ENCODE results near the gene NCAPH2.

DNA sequence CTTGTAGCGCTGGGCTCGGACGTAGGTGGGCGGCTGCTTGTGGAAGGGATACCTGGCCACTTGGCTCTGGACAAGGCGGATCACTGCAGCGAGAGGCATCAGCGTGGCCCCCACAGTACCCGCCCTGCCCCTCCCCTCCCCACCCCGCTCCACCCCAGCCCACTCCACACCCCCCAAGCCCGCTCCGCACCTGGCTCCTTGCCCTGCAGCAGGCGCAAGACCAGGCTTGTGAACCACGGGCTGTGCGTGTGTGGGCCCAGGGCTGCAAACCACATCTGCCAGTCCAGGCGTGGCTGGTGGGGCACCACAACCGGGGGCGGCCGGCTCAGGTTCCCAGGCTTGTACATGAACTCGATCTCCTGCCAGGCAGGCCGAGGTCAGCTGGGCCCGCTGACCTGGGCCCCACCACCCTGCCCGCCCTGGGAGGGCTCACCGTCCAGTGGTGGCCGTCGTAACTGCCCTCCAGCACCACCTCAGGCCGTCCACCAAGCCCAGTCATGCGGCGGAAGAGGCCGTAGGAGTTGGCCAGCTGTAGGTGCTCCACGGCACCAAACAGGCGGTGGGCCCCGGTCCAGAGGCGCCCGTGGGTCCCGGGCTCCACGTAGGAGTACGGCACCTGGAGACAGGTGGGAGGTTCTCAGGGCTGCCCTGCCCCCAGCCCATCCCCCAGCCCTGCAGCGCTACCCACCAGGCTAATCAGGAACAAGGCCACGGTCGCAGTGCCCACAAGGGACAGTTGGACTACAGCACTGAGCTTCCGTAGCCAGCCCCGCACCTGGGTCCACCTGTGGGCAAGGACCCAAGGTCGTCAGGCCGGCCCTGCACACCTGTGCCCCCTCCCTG, 3.4 kb upstream of the NCAPH2 start:
- TF ChIP-seq, protein P1, sequence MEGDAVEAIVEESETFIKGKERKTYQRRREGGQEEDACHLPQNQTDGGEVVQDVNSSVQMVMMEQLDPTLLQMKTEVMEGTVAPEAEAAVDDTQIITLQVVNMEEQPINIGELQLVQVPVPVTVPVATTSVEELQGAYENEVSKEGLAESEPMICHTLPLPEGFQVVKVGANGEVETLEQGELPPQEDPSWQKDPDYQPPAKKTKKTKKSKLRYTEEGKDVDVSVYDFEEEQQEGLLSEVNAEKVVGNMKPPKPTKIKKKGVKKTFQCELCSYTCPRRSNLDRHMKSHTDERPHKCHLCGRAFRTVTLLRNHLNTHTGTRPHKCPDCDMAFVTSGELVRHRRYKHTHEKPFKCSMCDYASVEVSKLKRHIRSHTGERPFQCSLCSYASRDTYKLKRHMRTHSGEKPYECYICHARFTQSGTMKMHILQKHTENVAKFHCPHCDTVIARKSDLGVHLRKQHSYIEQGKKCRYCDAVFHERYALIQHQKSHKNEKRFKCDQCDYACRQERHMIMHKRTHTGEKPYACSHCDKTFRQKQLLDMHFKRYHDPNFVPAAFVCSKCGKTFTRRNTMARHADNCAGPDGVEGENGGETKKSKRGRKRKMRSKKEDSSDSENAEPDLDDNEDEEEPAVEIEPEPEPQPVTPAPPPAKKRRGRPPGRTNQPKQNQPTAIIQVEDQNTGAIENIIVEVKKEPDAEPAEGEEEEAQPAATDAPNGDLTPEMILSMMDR (IDR thresholded peaks at IDR 0.05), result no peak
- no peak for TF ChIP-seq EP300 (IDR thresholded peaks at IDR 0.05)
- no peak for TF ChIP-seq POLR2A (IDR thresholded peaks at IDR 0.05)
- no peak for TF ChIP-seq POLR2AphosphoS5 (IDR thresholded peaks at IDR 0.05)

Measured in gastroesophageal sphincter (tissue), 3 donors.